H1 (cell line): ENCODE results near the gene ITLN1. TPM values are rescaled to one million over a fixed set of nuclear protein-coding genes. Genes with fewer than 3 reads are reported as not detected.

Source experiments
- CTCF ChIA-PET: fragments of 300-600 bp; sonication (Branson Sonifier 250); formaldehyde crosslinking; loops from one replicate; lab custom pipeline; 2021; ENCODE audit not compliant: partially characterized antibody; lab: Charles Lee
- POLR2A ChIA-PET: fragments of 300-600 bp; sonication (Branson Sonifier 250); formaldehyde crosslinking; loops from one replicate; lab custom pipeline; 2021; ENCODE audit warnings: inconsistent platforms; ENCODE audit not compliant: partially characterized antibody; lab: Charles Lee
- DNase-seq, 2 experiments: peaks; one replicate each; pipeline versions ENCODE4 v3.0.0 to v3.0.0-alpha.2; 2010 to 2022; ENCODE audit warnings: low spot score in 2 of 2, low read depth in 1 of 2, mixed read lengths in 1 of 2
- FAIRE-seq: peaks from 2 replicates; lab custom pipeline; 2011; peaks lifted over from hg19 to GRCh38; lab: Jason Lieb, UNC
- H2AFZ ChIP-seq: 2 replicates; pipeline ENCODE4 v1.8.1; 2012; ENCODE audit warnings: low read length, inconsistent platforms
- H2AK5ac ChIP-seq: 2 replicates; pipeline ENCODE4 v1.6.1; 2013; ENCODE audit warnings: low read depth, low read length
- H2BK120ac ChIP-seq: replicated peaks from 2 replicates; pipeline ENCODE3; 2013; ENCODE audit warnings: low read depth, low read length, inconsistent platforms
- H2BK12ac ChIP-seq: 2 replicates; pipeline ENCODE4 v1.6.1; 2013; ENCODE audit warnings: low read depth, low read length
- H2BK15ac ChIP-seq: 2 replicates; pipeline ENCODE4 v1.6.1; 2013; ENCODE audit warnings: low read length
- H2BK20ac ChIP-seq: 2 replicates; pipeline ENCODE4 v1.6.1; 2013; ENCODE audit warnings: low read length
- H2BK5ac ChIP-seq: 2 replicates; pipeline ENCODE4 v1.6.1; 2013; ENCODE audit warnings: low read depth, low read length
- H3K14ac ChIP-seq: 2 replicates; pipeline ENCODE4 v1.6.1; 2013; ENCODE audit warnings: inconsistent platforms; ENCODE audit not compliant: insufficient read length
- H3K18ac ChIP-seq: 2 replicates; pipeline ENCODE4 v1.6.1; 2013; ENCODE audit warnings: low read length; ENCODE audit errors: extremely low read depth
- H3K23ac ChIP-seq: 2 replicates; pipeline ENCODE4 v1.6.1; 2013; ENCODE audit warnings: inconsistent platforms; ENCODE audit not compliant: insufficient read length
- H3K23me2 ChIP-seq: 2 replicates; pipeline ENCODE4 v1.6.1; 2013; ENCODE audit warnings: low read depth, low read length
- H3K27ac ChIP-seq: 2 replicates; pipeline ENCODE4 v1.6.1; 2011; ENCODE audit warnings: low read depth, low read length, inconsistent platforms
- H3K27me3 ChIP-seq, 4 experiments: replicated peaks in 1 of 4; 1 replicate in 1 of 4; 2 replicates in 3 of 4; pipeline versions ENCODE4 v1.6.1 to v1.8.1; 2011 to 2013; ENCODE audit warnings: low read length in 3 of 4, mild to moderate bottlenecking in 3 of 4, inconsistent platforms in 2 of 4, mixed read lengths in 2 of 4, moderate library complexity in 1 of 4; ENCODE audit not compliant: control insufficient read depth in 3 of 4, insufficient read depth in 3 of 4; ENCODE audit errors: extremely low read depth in 1 of 4
- H3K36me3 ChIP-seq, 4 experiments: 2 replicates each; pipeline versions ENCODE4 v1.6.1 to v1.8.1; 2011 to 2013; ENCODE audit warnings: mild to moderate bottlenecking in 4 of 4, low read length in 3 of 4, moderate library complexity in 2 of 4, control low read depth in 1 of 4, inconsistent platforms in 1 of 4; ENCODE audit not compliant: insufficient read depth in 4 of 4, control insufficient read depth in 2 of 4
- H3K4ac ChIP-seq: replicated peaks from 2 replicates; pipeline ENCODE3; 2013; ENCODE audit warnings: low read length, low read depth, mixed read lengths, inconsistent platforms; ENCODE audit not compliant: insufficient read length
- H3K4me1 ChIP-seq, 4 experiments: replicated peaks in 1 of 4; 1 replicate in 1 of 4; 2 replicates in 3 of 4; pipeline versions ENCODE4 v1.6.1 to v1.8.1; 2011 to 2013; ENCODE audit warnings: low read length in 3 of 4, inconsistent platforms in 2 of 4, mixed read lengths in 1 of 4; ENCODE audit not compliant: insufficient read depth in 4 of 4, control insufficient read depth in 3 of 4
- H3K4me2 ChIP-seq, 2 experiments: 2 replicates each; pipeline versions ENCODE4 v1.6.1 to v1.8.1; 2011 to 2013; ENCODE audit warnings: low read depth in 2 of 2, low read length in 2 of 2, control low read depth in 1 of 2, inconsistent platforms in 1 of 2, mild to moderate bottlenecking in 1 of 2; ENCODE audit not compliant: insufficient read depth in 1 of 2
- H3K4me3 ChIP-seq, 4 experiments: fragments of 200-600, 300-600 bp in 1 of 4; sonication (generic), shearing (Covaris generic), sonication (Bioruptor Twin) in 1 of 4; 2 replicates each; pipeline versions ENCODE4 v1.5.1 to v1.8.1; 2011 to 2016; ENCODE audit warnings: low read length in 4 of 4, low read depth in 3 of 4, control low read depth in 2 of 4, inconsistent platforms in 2 of 4, mild to moderate bottlenecking in 2 of 4, mixed read lengths in 1 of 4, moderate library complexity in 1 of 4; ENCODE audit not compliant: insufficient read depth in 2 of 4; ENCODE audit errors: extremely low read depth in 1 of 4
- H3K56ac ChIP-seq: replicated peaks from 2 replicates; pipeline ENCODE3; 2013; ENCODE audit warnings: low read depth, mild to moderate bottlenecking, mixed read lengths, low read length, inconsistent platforms; ENCODE audit not compliant: insufficient read length
- H3K79me1 ChIP-seq: 2 replicates; pipeline ENCODE4 v1.6.1; 2013; ENCODE audit warnings: low read depth, low read length, control low read depth
- H3K79me2 ChIP-seq, 2 experiments: 2 replicates each; pipeline versions ENCODE4 v1.6.1 to v1.8.1; 2012 to 2013; ENCODE audit warnings: low read length in 2 of 2, mild to moderate bottlenecking in 2 of 2, inconsistent platforms in 1 of 2; ENCODE audit not compliant: insufficient read depth in 2 of 2, control insufficient read depth in 1 of 2
- H3K9ac ChIP-seq, 4 experiments: replicated peaks in 1 of 4; 1 replicate in 1 of 4; 2 replicates in 3 of 4; pipeline versions ENCODE4 v1.6.1 to v1.8.1; 2011 to 2013; ENCODE audit warnings: low read depth in 3 of 4, low read length in 3 of 4, control low read depth in 2 of 4, mild to moderate bottlenecking in 2 of 4, moderate library complexity in 2 of 4, inconsistent platforms in 1 of 4; ENCODE audit errors: extremely low read depth in 1 of 4
- H3K9me3 ChIP-seq, 2 experiments: 2 replicates each; pipeline versions ENCODE4 v1.6.1 to v1.8.1; 2012 to 2013; ENCODE audit warnings: mild to moderate bottlenecking in 2 of 2, moderate library complexity in 2 of 2, control low read depth in 1 of 2, inconsistent platforms in 1 of 2, low read depth in 1 of 2, low read length in 1 of 2, mixed read lengths in 1 of 2; ENCODE audit not compliant: insufficient read depth in 2 of 2
- H4K20me1 ChIP-seq, 2 experiments: replicated peaks in 1 of 2; 2 replicates each; pipeline versions ENCODE3 to v1.8.1; 2011 to 2013; ENCODE audit warnings: inconsistent platforms in 2 of 2, low read length in 2 of 2, mild to moderate bottlenecking in 1 of 2; ENCODE audit not compliant: insufficient read depth in 2 of 2, control insufficient read depth in 1 of 2
- H4K5ac ChIP-seq: 2 replicates; pipeline ENCODE4 v1.6.1; 2013; ENCODE audit warnings: low read length, low read depth, mixed read lengths, inconsistent platforms; ENCODE audit not compliant: insufficient read length
- H4K8ac ChIP-seq: 2 replicates; pipeline ENCODE4 v1.8.0; 2013; ENCODE audit warnings: mild to moderate bottlenecking, moderate library complexity, low read length, inconsistent platforms; ENCODE audit not compliant: insufficient read depth; ENCODE audit errors: extremely low read depth
- H4K91ac ChIP-seq: replicated peaks from 2 replicates; pipeline ENCODE3; 2013; ENCODE audit warnings: low read length, mixed read lengths, inconsistent platforms; ENCODE audit not compliant: insufficient read length
- EZH2 ChIP-seq: fragments of 200-600 bp; sonication (generic); IDR thresholded peaks from 2 replicates; pipeline ENCODE4 v1.7.1; 2012; ENCODE audit warnings: low read depth, mild to moderate bottlenecking, moderate library complexity, low read length, inconsistent platforms; ENCODE audit not compliant: severe bottlenecking
- WGBS, 2 experiments: shearing (Covaris generic) in 1 of 2; methylation state at CpG; one replicate each; pipeline versions ENCODE4 v1.1.6 to v1.1.7; 2013 to 2015; ENCODE audit warnings: low lambda C conversion rate in 2 of 2, mixed read lengths in 2 of 2, inconsistent platforms in 1 of 2, low coverage in 1 of 2, missing lambda C conversion rate in 1 of 2; ENCODE audit not compliant: insufficient replicate concordance in 2 of 2, insufficient coverage in 1 of 2, insufficient read length in 1 of 2; ENCODE audit errors: extremely low coverage in 1 of 2, missing lambda C conversion rate in 1 of 2; 5-methylcytosine and 5-hydroxymethylcytosine counted together
- polyA plus RNA-seq, 7 experiments: library from polyadenylated mRNA; depleted of rRNA in 3 of 7; stranded (reverse) in 5 of 7; unstranded in 2 of 7; fragments of >200 nt in 5 of 7; fragments of 200-250 nt in 2 of 7; gene quantifications; 1 replicate in 5 of 7; 2 replicates in 1 of 7; 4 replicates in 1 of 7; pipeline versions ENCODE4 v1.2.1 to v1.2.3, GENCODE V29; 2011 to 2013; ENCODE audit warnings: missing spikeins in 2 of 7, mixed read lengths in 2 of 7
- total RNA-seq: library from RNA; stranded (reverse); fragmentation: NEBNext Ultra II Directional; extraction: Animal tissue kit (Norgen Biotek cat#: 25700); gene quantifications from 2 replicates; pipeline ENCODE4 v1.2.1, GENCODE V29; 2021

ITLN1 gene
- total and polyA plus RNA-seq, 2 of the 8 experiments (the other 6 are each of a cell fraction or from before 2014, with no cell fraction given) = not detected

GRCh38 chr1:160858507-160858906 lies 26.5 kb downstream of the ITLN1 start:
- Histone ChIP-seq H2BK12ac (no peak overlapping the region), H3K79me2 (no peaks in the 10 kb centered on the region), H4K8ac (no peak overlapping the region), H3K36me3 (no peaks in the 10 kb centered on the region), H3K4ac (no peak overlapping the region), H3K56ac (no peak overlapping the region), H4K91ac (no peak overlapping the region), H2BK120ac (no peak overlapping the region), H4K20me1 (no peaks in the 10 kb centered on the region), H3K14ac (no peak overlapping the region), H3K4me1 (peaks cover 0 to 2% (median 0%) of the 10 kb centered on the region in 4 experiments; a peak in 1 of 7 replicates), H3K18ac (no peak overlapping the region), H2BK20ac (no peak overlapping the region), H3K4me3 (no peak overlapping the region), H2BK15ac (no peak overlapping the region), H3K9me3 (no peaks in the 10 kb centered on the region), H3K79me1 (no peaks in the 10 kb centered on the region; the same call in 1 of the 2 replicates), H3K27me3 (no peaks in the 10 kb centered on the region)
- ChIA-PET CTCF (interaction anchor here (0.6 to 2.1 kb wide), 6 partner anchors 8 to 132 kb away, joined by 3 to 6 read pairs (median 4); partner anchors contain the start of gene ITLN2), POLR2A (no interaction called here)
- DNase-seq = no peak
- no peak for TF ChIP-seq EZH2
- TF ChIP-seq, all 59 proteins: peak for 0
- Histone ChIP-seq H3K9ac (no peak overlapping the region), H4K5ac (no peak overlapping the region), H2AK5ac (no peak overlapping the region), H3K23me2 (no peaks in the 10 kb centered on the region), H3K4me2 (no peak overlapping the region), H2AFZ (no peak overlapping the region), H3K23ac (no peak overlapping the region), H3K27ac (no peak overlapping the region), H2BK5ac (no peak overlapping the region)
- WGBS, 2 experiments = 83% methylated on average over 3 of the region's 3 CpGs; no CpG with 5 or more reads in 1 of the 2 experiments
- FAIRE-seq = no peak
